Natural killer cell (primary cell): Measurements from ENCODE around the gene SGTB. TPM values are rescaled to one million over a fixed set of nuclear protein-coding genes. Genes with fewer than 3 reads are reported as not detected.
A peak's percentile ranks its signal among the peaks of the same experiment; 100 is the strongest.

Experiments used
- ATAC-seq, 3 donors: fragments of 150-1000 bp in 2 of 3; fragments of 200-7000 bp in 1 of 3; cut with Tn5 transposase; 1 replicate in 1 of 3; 2 replicates in 2 of 3; pipeline ENCODE4 v1.10.0; 2021; ENCODE audit warnings: mild to moderate bottlenecking in 2 of 3, moderate library complexity in 2 of 3
- DNase-seq, 2 donors: peaks; one replicate each; pipeline versions ENCODE4 v3.0.0 to v3.0.0-alpha.2; 2013 to 2021; ENCODE audit warnings: mixed read lengths in 1 of 2
- H3K27ac ChIP-seq: one replicate; pipeline ENCODE4 v1.5.1; 2013; ENCODE audit warnings: mild to moderate bottlenecking, low read length
- H3K27me3 ChIP-seq: one replicate; pipeline ENCODE4 v1.6.1; 2013; ENCODE audit warnings: low read length; ENCODE audit not compliant: control insufficient read depth, insufficient read depth
- H3K36me3 ChIP-seq: one replicate; pipeline ENCODE4 v1.6.1; 2013; ENCODE audit warnings: low read length; ENCODE audit not compliant: control insufficient read depth, insufficient read depth
- H3K4me1 ChIP-seq: one replicate; pipeline ENCODE4 v1.6.1; 2013; ENCODE audit warnings: low read length; ENCODE audit not compliant: control insufficient read depth, insufficient read depth
- H3K4me3 ChIP-seq: one replicate; pipeline ENCODE4 v1.5.1; 2013; ENCODE audit warnings: low read length
- H3K9me3 ChIP-seq: one replicate; pipeline ENCODE4 v1.6.1; 2013; ENCODE audit warnings: low read length; ENCODE audit not compliant: control insufficient read depth, insufficient read depth
- H3K27ac Mint-ChIP-seq, 2 donors: one replicate each; pipeline ENCODE4 v1.8.0; 2022; ENCODE audit warnings: mild to moderate bottlenecking in 2 of 2, mixed read lengths in 2 of 2, moderate library complexity in 1 of 2
- H3K27me3 Mint-ChIP-seq, 2 donors: one replicate each; pipeline ENCODE4 v1.8.0; 2022; ENCODE audit warnings: low read depth in 2 of 2, mixed read lengths in 2 of 2
- H3K36me3 Mint-ChIP-seq: one replicate; pipeline ENCODE4 v1.8.0; 2022; ENCODE audit warnings: mixed read lengths
- H3K4me1 Mint-ChIP-seq, 2 donors: one replicate each; pipeline ENCODE4 v1.8.0; 2022; ENCODE audit warnings: mixed read lengths in 2 of 2
- H3K4me3 Mint-ChIP-seq: one replicate; pipeline ENCODE4 v1.8.0; 2022; ENCODE audit warnings: mild to moderate bottlenecking, moderate library complexity, mixed read lengths
- H3K9me3 Mint-ChIP-seq, 2 donors: one replicate each; pipeline ENCODE4 v1.8.0; 2022; ENCODE audit warnings: mixed read lengths in 2 of 2
- CTCF ChIP-seq: fragments of 200-600 bp; IDR thresholded peaks from one replicate; pipeline ENCODE4 v1.8.0; 2022; ENCODE audit warnings: antibody characterized with exemption
- WGBS: methylation state at CpG from one replicate; pipeline ENCODE4 v1.1.7; 2013; ENCODE audit warnings: missing lambda C conversion rate; ENCODE audit not compliant: insufficient coverage; 5-methylcytosine and 5-hydroxymethylcytosine counted together
- intact Hi-C: fragments of 100-400 bp; cut with micrococcal nuclease; formaldehyde crosslinking; loops from one replicate; pipeline ENCODE4 v1.14.2; 2022
- total RNA-seq, 4 donors: library from RNA; stranded (reverse); fragments of 120-200 nt in 1 of 4; gene quantifications; one replicate each; pipeline versions ENCODE4 v1.2.3 to v1.2.4, GENCODE V29; 2013 to 2022

The SGTB gene
- total RNA-seq, 3 donors from 2014 or later (not counting 1 experiment from before 2014, with no cell fraction given): 6.9 to 12.0 (median 10.0) TPM

- Mint-ChIP-seq H3K9me3 (no peaks in the 10 kb centered on the region), H3K27me3 (peaks cover 6 to 12% of the 10 kb centered on the region in 2 donors), H3K36me3 (no peaks in the 10 kb centered on the region), H3K27ac (peak overlapping the region; percentile 23 to 76), H3K4me1 (peaks cover 17 to 18% of the 10 kb centered on the region in 2 donors), H3K4me3 (peak overlapping the region; percentile 92)
- Histone ChIP-seq H3K4me3 (peak overlapping the region; percentile 48), H3K9me3 (no peaks in the 10 kb centered on the region), H3K27me3 (no peaks in the 10 kb centered on the region), H3K36me3 (peaks cover 2% of the 10 kb centered on the region), H3K4me1 (peaks cover 27% of the 10 kb centered on the region), H3K27ac (no peak overlapping the region)
- no peak for TF ChIP-seq CTCF
- WGBS: 7% methylated on average over 28 of the region's 28 CpGs
- intact Hi-C loops: loop anchor here (5.0 kb wide), 2 partner anchors 160 to 425 kb away; partner anchors contain the start of genes CENPK and PPWD1
- ATAC-seq: no peak
- DNase-seq: peak in 1 of 2 donors; percentile 26
These were observed 880 bp upstream of the SGTB start for GRCh38 chr5:65722575-65723403.

DNA sequence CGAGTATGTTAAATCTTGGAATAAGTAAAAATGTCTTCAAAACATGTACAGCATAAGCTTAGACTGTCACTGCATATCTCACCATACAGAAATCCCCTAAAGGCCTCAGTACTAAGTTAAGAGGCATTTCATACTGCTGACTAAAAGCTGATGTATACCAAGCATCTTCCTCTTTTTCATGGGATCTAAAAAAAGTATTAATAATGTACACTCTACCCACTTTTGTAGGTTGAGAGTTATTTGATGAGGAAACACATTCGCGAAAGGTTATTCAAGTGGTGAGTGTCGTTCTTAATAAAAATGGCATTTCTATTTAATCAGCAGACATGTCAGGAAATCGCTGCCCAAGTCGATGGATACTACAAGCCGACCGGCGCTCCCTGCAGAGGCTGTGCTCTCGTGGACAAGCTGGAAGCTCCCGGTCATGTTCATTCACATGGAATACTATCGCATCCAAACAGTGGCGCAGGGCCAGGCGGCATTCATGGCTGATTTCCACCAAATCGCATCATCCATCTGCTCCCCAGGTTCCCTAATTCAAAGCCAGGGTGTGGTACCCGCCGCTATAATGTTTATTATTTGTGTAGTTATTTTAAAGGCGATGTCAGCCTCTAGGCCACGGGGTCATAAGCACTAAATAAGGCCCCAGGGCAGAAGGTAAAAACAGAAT is 724 bp downstream of the SGTB start:
- H3K4me1 ChIP-seq: peaks cover 27% of the 10 kb centered on the region
- Mint-ChIP-seq H3K36me3 (no peaks in the 10 kb centered on the region), H3K4me1 (peaks cover 17 to 18% of the 10 kb centered on the region in 2 donors), H3K9me3 (no peaks in the 10 kb centered on the region), H3K4me3 (peak overlapping the region; percentile 92), H3K27me3 (peaks cover 6 to 12% of the 10 kb centered on the region in 2 donors), H3K27ac (peak overlapping the region; percentile 59 to 62)
- intact Hi-C loops: loop anchor here (5.0 kb wide), 2 partner anchors 159 to 426 kb away; partner anchors contain the start of genes CENPK and PPWD1
- H3K4me3 ChIP-seq: peak overlapping the region; percentile 73
- peak in 1 of 2 donors; percentile 60 for DNase-seq
- no peaks in the 10 kb centered on the region for H3K9me3 ChIP-seq
- 2% methylated on average over 15 of the region's 19 CpGs for WGBS
- peaks cover 2% of the 10 kb centered on the region for H3K36me3 ChIP-seq
- ATAC-seq: no peak
- no peaks in the 10 kb centered on the region for H3K27me3 ChIP-seq
- no peak for TF ChIP-seq CTCF
- peak overlapping the region; percentile 52 for H3K27ac ChIP-seq

DNA sequence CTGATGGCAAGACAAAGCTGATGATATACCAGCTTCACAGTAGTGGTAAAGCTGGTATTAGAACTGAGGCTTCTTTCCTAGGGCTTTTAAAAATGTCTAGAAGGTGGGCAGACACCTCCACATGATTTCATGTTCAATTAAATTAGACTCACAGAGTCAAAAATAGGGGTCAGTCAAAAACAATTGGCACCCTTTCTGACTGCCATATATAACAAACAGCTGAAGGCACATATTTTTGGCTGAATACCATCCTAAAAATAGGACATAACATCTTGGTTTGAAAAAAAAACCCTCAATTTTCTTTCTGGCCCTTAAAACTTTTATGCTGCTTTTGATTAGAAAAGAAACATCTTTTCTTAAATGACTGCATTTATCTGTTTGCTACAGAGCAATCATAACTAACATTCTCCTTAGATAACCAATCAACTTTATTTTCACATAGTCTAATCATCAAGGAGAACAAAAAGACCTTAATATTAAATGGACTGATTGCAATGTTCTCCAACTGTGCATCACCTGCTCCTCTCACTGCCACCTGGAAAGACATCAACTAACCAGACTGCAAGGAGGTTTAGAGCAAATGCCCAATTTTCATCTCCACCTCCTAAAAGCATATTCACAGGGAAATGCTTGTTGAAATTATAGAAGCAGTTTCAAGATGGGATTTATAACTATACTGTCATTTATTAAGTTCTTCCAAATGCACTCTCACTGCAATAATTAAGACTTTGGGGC is 3.2 kb downstream of the SGTB start:
- peaks cover 6% of the 10 kb centered on the region for H3K36me3 Mint-ChIP-seq
- TF ChIP-seq CTCF: no peak
- H3K27me3 Mint-ChIP-seq: peaks cover 6 to 12% of the 10 kb centered on the region in 2 donors
- Histone ChIP-seq H3K27me3 (no peaks in the 10 kb centered on the region), H3K27ac (no peak overlapping the region), H3K4me3 (no peak overlapping the region), H3K4me1 (peaks cover 27% of the 10 kb centered on the region), H3K36me3 (peaks cover 2% of the 10 kb centered on the region), H3K9me3 (no peaks in the 10 kb centered on the region)
- H3K4me3 Mint-ChIP-seq: peak overlapping the region; percentile 7
- peaks cover 17 to 18% of the 10 kb centered on the region in 2 donors for H3K4me1 Mint-ChIP-seq
- ATAC-seq (no peak), DNase-seq (peak in 1 of 2 donors; percentile 10)
- peak overlapping the region in 1 of 2 donors; percentile 23 for H3K27ac Mint-ChIP-seq
- no peaks in the 10 kb centered on the region for H3K9me3 Mint-ChIP-seq
- intact Hi-C loops: no loop called here
